Amniotic stem cell (primary cell): ENCODE measurements around the gene OR52A1.
"Not testable (repeated sequence)": the region's sequence is repeated elsewhere in the genome, so short reads cannot be mapped to it uniquely, and the experiment has no call there.

ENCODE experiments used
- DNase-seq: peaks from one replicate; lab custom pipeline; 2025; lab: John Stamatoyannopoulos, UW

The OR52A1 gene

GRCh38 chr11:5154657-5155056 lies at the start of gene OR52A1:
Gene OR52A1, minus strand, starts transcription at chr11:5154757. Its CDS starts 2,388 bp downstream, at chr11:5152369.
- no peak for DNase-seq

- DNase-seq = no peak
Measured at GRCh38 chr11:5203366-5203765, 48.8 kb upstream of the OR52A1 start.

- DNase-seq = no peak
Measured at GRCh38 chr11:5200582-5200981, 46.0 kb upstream of the OR52A1 start, which contains the start of gene OR51V1. Gene OR51V1, minus strand, starts transcription at chr11:5200682. Its CDS starts 0 bp downstream, at chr11:5200682.

GRCh38 chr11:5198285-5198684 lies 43.7 kb upstream of the OR52A1 start:
- no peak for DNase-seq

GRCh38 chr11:5197536-5197935 lies 43.0 kb upstream of the OR52A1 start:
- DNase-seq = peak; percentile 2

- no peak for DNase-seq
Measured at GRCh38 chr11:5196731-5197130, 42.2 kb upstream of the OR52A1 start.

- no peak for DNase-seq
Measured at GRCh38 chr11:5196067-5196466, 41.5 kb upstream of the OR52A1 start.

GRCh38 chr11:5192738-5193137 lies 38.2 kb upstream of the OR52A1 start:
- DNase-seq = no peak

- no peak for DNase-seq
Measured at GRCh38 chr11:5188201-5188600, 33.6 kb upstream of the OR52A1 start.

- no peak for DNase-seq
Measured at GRCh38 chr11:5178046-5178837, 23.7 kb upstream of the OR52A1 start.

- DNase-seq = no peak
Measured at GRCh38 chr11:5174934-5175333, 20.4 kb upstream of the OR52A1 start.

GRCh38 chr11:5171856-5172255 lies 17.3 kb upstream of the OR52A1 start:
- no peak for DNase-seq

- not testable (repeated sequence) for DNase-seq
Measured at GRCh38 chr11:5165898-5166297, 11.3 kb upstream of the OR52A1 start.

GRCh38 chr11:5164807-5165206 lies 10.2 kb upstream of the OR52A1 start:
- not testable (repeated sequence) for DNase-seq

GRCh38 chr11:5161045-5161444 lies 6.5 kb upstream of the OR52A1 start:
- DNase-seq = not testable (repeated sequence)

GRCh38 chr11:5160217-5160616 lies 5.7 kb upstream of the OR52A1 start:
- DNase-seq = not testable (repeated sequence)

- DNase-seq = no peak
Measured at GRCh38 chr11:5159806-5160205, 5.2 kb upstream of the OR52A1 start.

GRCh38 chr11:5153574-5154431 lies 754 bp downstream of the OR52A1 start:
- DNase-seq = no peak

- DNase-seq = no peak
Measured at GRCh38 chr11:5151713-5152153, 2.8 kb downstream of the OR52A1 start.

- DNase-seq = not testable (repeated sequence)
Measured at GRCh38 chr11:5144206-5144605, 10.4 kb downstream of the OR52A1 start.

- DNase-seq = no peak
Measured at GRCh38 chr11:5137996-5138395, 16.6 kb downstream of the OR52A1 start, which contains the start of gene OR52A5. Gene OR52A5, minus strand, starts transcription at chr11:5138356. Its CDS starts 5,714 bp downstream, at chr11:5132642.

- no peak for DNase-seq
Measured at GRCh38 chr11:5137014-5137413, 17.5 kb downstream of the OR52A1 start.

- DNase-seq = no peak
Measured at GRCh38 chr11:5136261-5136660, 18.3 kb downstream of the OR52A1 start.
